ENCODE measurements around the gene KLHL6.

DNA sequence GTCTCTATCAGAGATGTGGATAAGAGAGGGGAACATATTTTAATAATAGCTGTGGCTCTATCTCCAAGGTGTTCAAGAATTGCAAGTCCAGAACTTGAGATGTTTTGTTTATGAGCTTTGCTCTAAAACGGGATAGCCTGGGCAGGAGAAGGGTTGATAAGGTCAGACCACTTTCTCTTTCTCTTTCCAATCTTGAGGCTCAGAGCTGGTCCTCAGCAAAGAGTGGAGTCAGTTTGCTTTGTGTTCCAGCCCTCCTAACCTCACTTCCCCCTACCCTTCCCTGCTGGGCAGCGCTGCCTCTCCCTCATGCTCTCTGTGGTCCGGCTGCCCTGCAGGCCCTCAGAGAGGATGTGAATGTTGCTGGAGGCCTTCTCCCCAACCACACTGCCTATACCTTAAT is 13.8 kb downstream of the KLHL6 start:
- no peak for TF ChIP-seq RAD21 (IDR thresholded peaks at IDR 0.05; ENCODE audit: insufficient read depth, low read depth, low read length)
- TF ChIP-seq, protein P1, sequence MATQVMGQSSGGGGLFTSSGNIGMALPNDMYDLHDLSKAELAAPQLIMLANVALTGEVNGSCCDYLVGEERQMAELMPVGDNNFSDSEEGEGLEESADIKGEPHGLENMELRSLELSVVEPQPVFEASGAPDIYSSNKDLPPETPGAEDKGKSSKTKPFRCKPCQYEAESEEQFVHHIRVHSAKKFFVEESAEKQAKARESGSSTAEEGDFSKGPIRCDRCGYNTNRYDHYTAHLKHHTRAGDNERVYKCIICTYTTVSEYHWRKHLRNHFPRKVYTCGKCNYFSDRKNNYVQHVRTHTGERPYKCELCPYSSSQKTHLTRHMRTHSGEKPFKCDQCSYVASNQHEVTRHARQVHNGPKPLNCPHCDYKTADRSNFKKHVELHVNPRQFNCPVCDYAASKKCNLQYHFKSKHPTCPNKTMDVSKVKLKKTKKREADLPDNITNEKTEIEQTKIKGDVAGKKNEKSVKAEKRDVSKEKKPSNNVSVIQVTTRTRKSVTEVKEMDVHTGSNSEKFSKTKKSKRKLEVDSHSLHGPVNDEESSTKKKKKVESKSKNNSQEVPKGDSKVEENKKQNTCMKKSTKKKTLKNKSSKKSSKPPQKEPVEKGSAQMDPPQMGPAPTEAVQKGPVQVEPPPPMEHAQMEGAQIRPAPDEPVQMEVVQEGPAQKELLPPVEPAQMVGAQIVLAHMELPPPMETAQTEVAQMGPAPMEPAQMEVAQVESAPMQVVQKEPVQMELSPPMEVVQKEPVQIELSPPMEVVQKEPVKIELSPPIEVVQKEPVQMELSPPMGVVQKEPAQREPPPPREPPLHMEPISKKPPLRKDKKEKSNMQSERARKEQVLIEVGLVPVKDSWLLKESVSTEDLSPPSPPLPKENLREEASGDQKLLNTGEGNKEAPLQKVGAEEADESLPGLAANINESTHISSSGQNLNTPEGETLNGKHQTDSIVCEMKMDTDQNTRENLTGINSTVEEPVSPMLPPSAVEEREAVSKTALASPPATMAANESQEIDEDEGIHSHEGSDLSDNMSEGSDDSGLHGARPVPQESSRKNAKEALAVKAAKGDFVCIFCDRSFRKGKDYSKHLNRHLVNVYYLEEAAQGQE (IDR thresholded peaks at IDR 0.05; ENCODE audit: low read depth, low read length), result no peak
- TF ChIP-seq PAX8 (IDR thresholded peaks at IDR 0.05), result no peak
- TF ChIP-seq POLR2AphosphoS5 (IDR thresholded peaks at IDR 0.05; ENCODE audit: low read length), result no peak
